Fibroblast of gingiva (primary cell): ENCODE results near the gene EXT2.

ENCODE experiments used
- DNase-seq: peaks from one replicate; pipeline ENCODE4 v3.0.0-alpha.2; 2011; ENCODE audit warnings: low read depth

Gene EXT2

GRCh38 chr11:44243086-44243485 is 147.6 kb downstream of the EXT2 start:
- DNase-seq: no peak

GRCh38 chr11:44243595-44244343 is 148.3 kb downstream of the EXT2 start:
- DNase-seq: peak; percentile 36

GRCh38 chr11:44244639-44245310 is 149.3 kb downstream of the EXT2 start:
- no peak for DNase-seq

- DNase-seq: peak; percentile 95
These were observed 151.2 kb downstream of the EXT2 start for GRCh38 chr11:44246726-44247125.

GRCh38 chr11:44247508-44247907 is 152.0 kb downstream of the EXT2 start:
- no peak for DNase-seq

GRCh38 chr11:44248109-44248508 is 152.6 kb downstream of the EXT2 start:
- peak; percentile 77 for DNase-seq

GRCh38 chr11:44250421-44250820 is 154.9 kb downstream of the EXT2 start:
- no peak for DNase-seq

GRCh38 chr11:44252999-44253602 is 157.6 kb downstream of the EXT2 start:
- DNase-seq: no peak

- DNase-seq: no peak
These were observed 160.1 kb downstream of the EXT2 start for GRCh38 chr11:44255406-44256071.

- DNase-seq: no peak
These were observed 161.3 kb downstream of the EXT2 start for GRCh38 chr11:44256673-44257291.

- DNase-seq: no peak
These were observed 162.1 kb downstream of the EXT2 start for GRCh38 chr11:44257338-44258189.

GRCh38 chr11:44258190-44258489 is 162.7 kb downstream of the EXT2 start:
- DNase-seq: peak; percentile 54

- DNase-seq: no peak
These were observed 163.5 kb downstream of the EXT2 start for GRCh38 chr11:44258839-44259420.

- DNase-seq: no peak
These were observed 164.6 kb downstream of the EXT2 start for GRCh38 chr11:44260081-44260480.

- DNase-seq: no peak
These were observed 166.5 kb downstream of the EXT2 start for GRCh38 chr11:44261800-44262591.

GRCh38 chr11:44263738-44264437 is 168.4 kb downstream of the EXT2 start:
- DNase-seq: no peak

- DNase-seq: no peak
These were observed 168.9 kb downstream of the EXT2 start for GRCh38 chr11:44264438-44264749.

GRCh38 chr11:44264761-44265160 is 169.3 kb downstream of the EXT2 start:
- DNase-seq: no peak

GRCh38 chr11:44266056-44266780 is 170.7 kb downstream of the EXT2 start:
- DNase-seq: no peak
